Muscle of leg (tissue), 11 donors: ENCODE data around the gene TMEM139. TPM values are rescaled to one million over a fixed set of nuclear protein-coding genes. Genes with fewer than 3 reads are reported as not detected.
"Not testable (repeated sequence)": the region's sequence is repeated elsewhere in the genome, so short reads cannot be mapped to it uniquely, and the experiment has no call there.

Source experiments
- DNase-seq: peaks from one replicate; pipeline ENCODE4 v3.0.0; 2013
- H3K27ac ChIP-seq: one replicate; pipeline ENCODE4 v1.5.1; 2013; ENCODE audit warnings: mild to moderate bottlenecking, low read length, control low read depth
- H3K27me3 ChIP-seq: one replicate; pipeline ENCODE4 v1.6.1; 2013; ENCODE audit warnings: low read length; ENCODE audit not compliant: control insufficient read depth, insufficient read depth
- H3K36me3 ChIP-seq: one replicate; pipeline ENCODE4 v1.6.1; 2013; ENCODE audit warnings: low read length; ENCODE audit not compliant: control insufficient read depth, insufficient read depth
- H3K4me1 ChIP-seq: one replicate; pipeline ENCODE4 v1.6.1; 2013; ENCODE audit warnings: low read length; ENCODE audit not compliant: control insufficient read depth, insufficient read depth
- H3K4me3 ChIP-seq: one replicate; pipeline ENCODE4 v1.5.1; 2013; ENCODE audit warnings: low read length, control low read depth
- H3K9me3 ChIP-seq: replicated peaks from 2 replicates; pipeline ENCODE4 v1.6.1; 2013; ENCODE audit warnings: low read depth, low read length; ENCODE audit not compliant: control insufficient read depth
- WGBS: methylation state at CpG from one replicate; pipeline ENCODE4 v1.1.5; 2013; ENCODE audit warnings: missing lambda C conversion rate; ENCODE audit not compliant: insufficient coverage; 5-methylcytosine and 5-hydroxymethylcytosine counted together
- polyA plus RNA-seq, 8 donors: library from polyadenylated mRNA; unstranded; fragments of 120-200 nt; gene quantifications; one replicate each; pipeline versions ENCODE4 v1.2.1 to v1.2.3, GENCODE V29; 2013; ENCODE audit warnings: inconsistent platforms in 1 of 8, low replicate concordance in 1 of 8; ENCODE audit not compliant: insufficient read length in 8 of 8, insufficient read depth in 1 of 8
- total RNA-seq: library from RNA; stranded (reverse); fragments of 120-200 nt; gene quantifications from one replicate; pipeline ENCODE4 v1.2.4, GENCODE V29; 2013

TMEM139 gene
- total and polyA plus RNA-seq, 9 donors: 0.40 to 3.9 (median 0.95) TPM

DNA sequence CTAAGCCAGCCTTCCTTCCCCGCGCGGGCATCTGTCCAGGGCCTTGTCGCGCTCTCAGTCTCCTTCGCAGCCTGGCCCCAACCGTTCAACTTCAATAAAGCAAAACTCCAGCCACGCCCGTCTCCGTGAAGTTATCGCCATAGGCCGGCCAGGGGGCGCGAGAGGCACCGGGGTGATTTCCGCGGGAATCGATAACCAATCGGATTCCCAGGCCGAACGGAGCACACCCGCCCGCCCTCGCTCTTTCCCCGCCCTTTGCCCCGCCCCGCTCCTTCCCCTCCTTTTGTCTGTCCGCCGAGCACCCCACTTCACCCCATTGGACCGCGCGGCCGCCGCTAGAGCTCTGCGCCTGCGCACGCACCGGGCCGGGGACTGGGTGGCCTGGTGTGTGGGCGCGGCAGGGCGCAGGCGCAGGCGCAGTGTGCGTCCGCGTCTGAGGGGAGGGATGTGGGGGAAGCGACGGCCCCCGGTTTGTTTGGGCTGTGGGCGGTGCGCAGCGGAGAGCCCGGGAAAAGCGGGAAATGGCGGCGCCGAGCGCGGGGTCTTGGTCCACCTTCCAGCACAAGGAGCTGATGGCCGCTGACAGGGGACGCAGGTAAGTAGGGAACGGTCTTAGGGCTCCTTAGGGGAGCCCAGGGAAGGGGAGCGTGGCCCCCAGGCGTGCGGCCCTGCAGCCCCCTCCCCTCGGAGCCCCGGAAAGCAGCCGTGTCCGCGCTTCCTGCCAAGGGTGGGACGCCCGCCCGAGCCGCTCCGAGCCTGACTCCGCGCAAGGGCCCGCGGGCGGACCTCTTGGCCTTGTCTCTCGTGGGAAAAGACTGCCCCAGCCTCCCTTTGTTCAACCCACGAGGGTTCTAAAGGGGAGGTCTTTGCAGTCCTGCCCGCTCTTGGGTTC lies 3.4 kb downstream of the TMEM139 start, which contains the start of gene CASP2:
Gene CASP2 (plus strand): TSS at position 417 of the 892 bp plus-strand sequence. CDS start 105 bp downstream, at position 522.
- peaks cover 39% of the 10 kb centered on the region for H3K4me1 ChIP-seq

DNA sequence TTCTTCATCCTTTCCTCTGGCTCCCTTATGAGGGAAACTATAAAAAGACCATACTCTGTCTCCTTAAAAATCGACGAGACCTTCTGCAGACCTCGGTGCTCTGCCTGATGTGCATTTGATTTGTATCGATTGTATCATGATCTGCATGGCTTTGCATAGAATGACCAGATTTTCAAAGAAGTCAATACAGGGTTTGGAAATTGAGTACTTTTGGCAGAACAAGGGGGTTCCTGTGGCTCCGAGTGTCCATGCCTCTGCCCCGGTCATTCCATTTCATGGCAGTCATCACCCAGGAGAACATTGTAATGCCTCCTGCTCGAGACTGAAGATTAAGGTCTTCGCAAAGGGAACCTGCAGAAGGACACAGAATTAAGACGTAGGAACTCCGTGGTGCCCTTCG lies 4.1 kb downstream of the TMEM139 start:
- DNase-seq: no peak
- Histone ChIP-seq H3K9me3 (no peaks in the 10 kb centered on the region), H3K4me3 (peak overlapping the region; percentile 95), H3K27ac (peak overlapping the region; percentile 97), H3K4me1 (peaks cover 33% of the 10 kb centered on the region), H3K27me3 (no peaks in the 10 kb centered on the region), H3K36me3 (peaks cover 25% of the 10 kb centered on the region)
- 0% methylated on average over 5 of the region's 11 CpGs for WGBS

More for the DNA sequence above, 3.4 kb downstream of the TMEM139 start, which contains the start of gene CASP2:
- WGBS: under 1% methylated on average over 72 of the region's 84 CpGs
- peak; percentile 99 for DNase-seq
- H3K36me3 ChIP-seq: peaks cover 19% of the 10 kb centered on the region
- no peaks in the 10 kb centered on the region for H3K27me3 ChIP-seq
- H3K4me3 ChIP-seq: peak within 1 kb of the TSS; percentile 95
- no peaks in the 10 kb centered on the region for H3K9me3 ChIP-seq
- H3K27ac ChIP-seq: peak within 1 kb of the TSS; percentile 97

DNA sequence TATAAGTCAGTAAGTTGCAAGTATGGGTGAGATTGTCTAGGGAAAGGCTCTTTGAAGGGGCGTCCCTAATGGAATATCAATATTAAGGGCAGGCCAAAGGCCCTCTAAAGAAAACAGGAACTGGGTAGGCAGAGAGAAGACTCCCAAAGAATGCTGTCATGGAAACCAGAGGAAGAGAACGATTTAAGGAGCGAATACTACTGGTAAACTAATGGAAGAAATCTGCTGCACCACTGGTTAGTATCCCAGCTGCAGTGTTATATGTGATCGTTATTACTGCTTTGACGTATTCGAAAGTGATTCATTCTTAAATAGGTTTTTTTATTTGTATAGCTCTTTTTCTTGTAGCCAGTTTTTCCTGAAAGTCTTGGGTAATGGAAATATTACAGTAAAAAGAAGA lies 4.7 kb downstream of the TMEM139 start:
- Histone ChIP-seq H3K27ac (peak overlapping the region; percentile 97), H3K9me3 (no peaks in the 10 kb centered on the region), H3K36me3 (peaks cover 31% of the 10 kb centered on the region), H3K4me1 (peaks cover 27% of the 10 kb centered on the region), H3K4me3 (peak overlapping the region; percentile 95), H3K27me3 (no peaks in the 10 kb centered on the region)
- 22% methylated on average over 3 of the region's 6 CpGs for WGBS
- DNase-seq: peak; percentile 42

DNA sequence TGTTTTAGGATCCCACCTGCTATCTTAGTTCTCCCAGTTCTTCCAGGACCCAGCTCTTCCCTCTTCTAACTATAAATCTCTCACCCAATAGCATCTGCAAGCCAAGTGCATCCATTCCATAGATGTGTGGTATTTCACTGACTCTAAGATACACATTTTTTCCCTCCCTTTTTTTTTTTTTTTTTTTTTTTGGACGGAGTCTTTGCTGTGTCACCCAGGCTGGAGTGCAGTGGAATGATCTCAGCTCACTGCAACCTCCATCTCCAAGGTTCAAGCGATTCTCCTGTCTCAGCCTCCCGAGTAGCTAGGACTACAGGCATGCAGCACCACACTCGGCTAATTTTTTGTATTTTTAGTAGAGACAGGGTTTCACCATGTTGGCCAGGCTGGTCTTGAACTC lies 5.1 kb downstream of the TMEM139 start:
- not testable (repeated sequence) for H3K9me3 ChIP-seq, H3K27ac ChIP-seq, DNase-seq, H3K27me3 ChIP-seq
- H3K36me3 ChIP-seq: peaks cover 36% of the 10 kb centered on the region
- peak overlapping the region; percentile 95 for H3K4me3 ChIP-seq
- H3K4me1 ChIP-seq: peaks cover 24% of the 10 kb centered on the region
- no CpG with 5 or more reads among the region's 4 CpGs for WGBS

GRCh38 chr7:143290293-143290692 lies 5.5 kb downstream of the TMEM139 start:
- H3K4me3 ChIP-seq: no peak overlapping the region
- peaks cover 24% of the 10 kb centered on the region for H3K4me1 ChIP-seq
- H3K36me3 ChIP-seq: peaks cover 40% of the 10 kb centered on the region
- DNase-seq: no peak
- H3K9me3 ChIP-seq: no peaks in the 10 kb centered on the region
- H3K27me3 ChIP-seq: no peaks in the 10 kb centered on the region
- WGBS: 86% methylated on average over 2 of the region's 4 CpGs
- no peak overlapping the region for H3K27ac ChIP-seq

- WGBS: no CpG with 5 or more reads among the region's 5 CpGs
- Histone ChIP-seq H3K27me3 (no peaks in the 10 kb centered on the region), H3K36me3 (peaks cover 51% of the 10 kb centered on the region)
These were observed 8.1 kb downstream of the TMEM139 start for GRCh38 chr7:143292876-143293275.

DNA sequence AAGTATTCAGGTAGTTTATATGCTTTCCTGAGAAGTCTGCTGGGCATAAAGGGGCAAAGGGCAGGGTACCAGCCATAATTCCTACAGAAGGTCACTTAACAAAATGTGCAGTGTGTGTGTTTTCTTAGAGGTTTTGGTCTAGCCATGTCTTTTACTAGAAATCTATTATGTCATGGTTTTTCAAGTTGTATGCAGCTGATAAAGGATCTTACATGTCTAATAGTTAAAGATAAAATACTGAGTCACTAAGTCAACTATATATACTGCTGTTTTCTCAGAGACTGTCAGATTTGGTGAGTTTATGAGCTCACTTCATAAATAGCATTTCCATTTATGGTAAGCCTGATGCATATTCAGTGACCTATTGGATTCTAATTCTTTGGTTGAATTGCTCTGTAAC lies 11.1 kb downstream of the TMEM139 start:
- peaks cover 69% of the 10 kb centered on the region for H3K36me3 ChIP-seq
- no peak for DNase-seq
- H3K9me3 ChIP-seq: no peaks in the 10 kb centered on the region
- H3K27me3 ChIP-seq: no peaks in the 10 kb centered on the region
- H3K4me3 ChIP-seq: no peak overlapping the region
- no peaks in the 10 kb centered on the region for H3K4me1 ChIP-seq
- no peak overlapping the region for H3K27ac ChIP-seq

More at GRCh38 chr7:143292876-143293275, 8.1 kb downstream of the TMEM139 start:
- DNase-seq: no peak
- peaks cover 13% of the 10 kb centered on the region for H3K4me1 ChIP-seq
- no peak overlapping the region for H3K27ac ChIP-seq
- no peak overlapping the region for H3K4me3 ChIP-seq
- no peaks in the 10 kb centered on the region for H3K9me3 ChIP-seq

GRCh38 chr7:143296686-143297085 lies 11.9 kb downstream of the TMEM139 start:
- Histone ChIP-seq H3K4me1 (no peaks in the 10 kb centered on the region), H3K9me3 (no peaks in the 10 kb centered on the region), H3K27ac (no peak overlapping the region), H3K4me3 (no peak overlapping the region), H3K36me3 (peaks cover 73% of the 10 kb centered on the region), H3K27me3 (no peaks in the 10 kb centered on the region)
- WGBS: no CpG with 5 or more reads among the region's 2 CpGs
- DNase-seq: no peak

DNA sequence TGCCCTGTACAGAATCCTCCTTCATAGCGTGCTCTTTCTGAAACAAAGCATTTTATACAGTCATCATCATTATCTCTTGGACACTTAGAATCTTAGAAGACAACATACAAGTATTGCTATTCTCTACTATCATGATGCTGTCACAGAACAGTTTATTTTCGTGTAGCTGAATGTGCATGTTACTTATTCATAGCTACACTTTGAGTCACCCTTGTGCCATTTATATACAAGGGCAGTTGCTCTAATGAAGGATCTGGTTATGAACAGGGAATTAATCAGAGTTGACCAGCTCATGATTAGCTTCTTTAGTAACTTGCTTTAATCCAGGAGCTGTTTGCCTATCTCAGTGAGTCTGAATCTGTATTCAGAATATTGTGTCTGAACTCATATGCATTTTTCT lies 14.6 kb downstream of the TMEM139 start:
- no peaks in the 10 kb centered on the region for H3K27me3 ChIP-seq
- no peak overlapping the region for H3K4me3 ChIP-seq
- no peaks in the 10 kb centered on the region for H3K9me3 ChIP-seq
- no peak overlapping the region for H3K27ac ChIP-seq
- no peak for DNase-seq
- H3K4me1 ChIP-seq: no peaks in the 10 kb centered on the region
- WGBS: no CpG with 5 or more reads among the region's 2 CpGs
- peaks cover 68% of the 10 kb centered on the region for H3K36me3 ChIP-seq

DNA sequence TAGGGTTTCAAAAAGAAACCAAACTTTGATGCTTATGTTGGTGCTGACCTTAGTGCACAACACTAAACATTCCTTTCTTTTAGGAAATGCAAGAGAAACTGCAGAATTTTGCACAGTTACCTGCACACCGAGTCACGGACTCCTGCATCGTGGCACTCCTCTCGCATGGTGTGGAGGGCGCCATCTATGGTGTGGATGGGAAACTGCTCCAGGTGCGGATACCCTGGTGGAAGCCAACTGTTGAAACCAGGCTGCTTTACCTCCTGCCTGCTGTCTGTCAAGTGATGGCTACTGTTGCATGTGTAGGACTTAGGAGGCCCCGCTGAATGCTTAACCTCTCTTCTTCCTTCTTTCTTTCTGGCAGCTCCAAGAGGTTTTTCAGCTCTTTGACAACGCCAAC lies 15.1 kb downstream of the TMEM139 start:
- Histone ChIP-seq H3K4me3 (no peak overlapping the region), H3K27me3 (no peaks in the 10 kb centered on the region), H3K27ac (no peak overlapping the region), H3K36me3 (peaks cover 68% of the 10 kb centered on the region), H3K4me1 (no peaks in the 10 kb centered on the region), H3K9me3 (no peaks in the 10 kb centered on the region)
- 80% methylated on average over 2 of the region's 8 CpGs for WGBS
- DNase-seq: no peak
